ENCODE measurements around the gene ZDHHC11. TPM values are rescaled to one million over a fixed set of nuclear protein-coding genes. Genes with fewer than 3 reads are reported as not detected.
"Not testable (repeated sequence)": the region's sequence is repeated elsewhere in the genome, so short reads cannot be mapped to it uniquely, and the experiment has no call there.

ZDHHC11 gene
- total RNA-seq, 2 experiments from 2014 or later: 10.7 to 32.0 TPM

DNA sequence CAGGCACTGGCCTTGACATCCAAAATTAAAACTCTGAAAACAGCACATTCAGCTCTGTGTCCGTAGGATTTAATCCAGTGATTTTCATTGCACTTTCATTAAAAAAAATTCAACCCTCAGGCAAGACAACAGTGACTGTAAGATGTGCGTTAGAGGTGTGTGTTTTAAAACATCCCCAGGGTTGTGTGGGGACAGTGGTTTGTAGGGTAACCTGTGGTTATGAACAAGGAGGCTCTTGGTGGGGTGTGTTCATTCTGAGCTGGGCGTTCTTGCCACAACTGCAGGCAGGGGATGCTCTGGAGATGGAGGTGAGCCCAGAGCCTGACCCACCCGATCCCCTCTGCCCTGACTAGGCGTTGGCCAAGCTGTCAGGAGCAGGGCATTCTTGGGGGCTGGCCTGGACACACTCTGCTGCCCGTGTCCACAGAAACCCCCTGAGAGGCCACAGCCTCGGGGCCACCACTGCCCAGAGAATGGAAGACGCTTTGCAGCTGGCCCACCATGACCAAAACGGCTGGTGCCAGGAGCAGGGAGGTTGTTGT lies 103.4 kb downstream of the ZDHHC11 start:
- CTCF ChIA-PET (ENCODE audit: unreplicated experiment); H3K4me1 ChIP-seq (ENCODE audit: insufficient read depth, low read length, poor library complexity, severe bottlenecking); H3K36me3 ChIP-seq (ENCODE audit: insufficient read depth, low read length); H3K27ac ChIP-seq (ENCODE audit: low read depth, low read length, poor library complexity, severe bottlenecking); H3K9me3 ChIP-seq (ENCODE audit: low read length); H3K9me2 ChIP-seq (ENCODE audit: insufficient read depth, low read length); H3K79me2 ChIP-seq (ENCODE audit: insufficient read depth, low read depth, low read length); intact Hi-C loops (cut with micrococcal nuclease; ENCODE audit: unreplicated experiment); H3K4me3 ChIP-seq (ENCODE audit: low read depth, low read length, poor library complexity, severe bottlenecking); BruUV-seq (replicated peaks); DNase-seq (ENCODE audit: low spot score); POLR2A ChIA-PET; H3K4me2 ChIP-seq (ENCODE audit: low read length); H4K20me1 ChIP-seq (ENCODE audit: insufficient read depth, low read length); H2AFZ ChIP-seq (ENCODE audit: low read length): not testable (repeated sequence)

DNA sequence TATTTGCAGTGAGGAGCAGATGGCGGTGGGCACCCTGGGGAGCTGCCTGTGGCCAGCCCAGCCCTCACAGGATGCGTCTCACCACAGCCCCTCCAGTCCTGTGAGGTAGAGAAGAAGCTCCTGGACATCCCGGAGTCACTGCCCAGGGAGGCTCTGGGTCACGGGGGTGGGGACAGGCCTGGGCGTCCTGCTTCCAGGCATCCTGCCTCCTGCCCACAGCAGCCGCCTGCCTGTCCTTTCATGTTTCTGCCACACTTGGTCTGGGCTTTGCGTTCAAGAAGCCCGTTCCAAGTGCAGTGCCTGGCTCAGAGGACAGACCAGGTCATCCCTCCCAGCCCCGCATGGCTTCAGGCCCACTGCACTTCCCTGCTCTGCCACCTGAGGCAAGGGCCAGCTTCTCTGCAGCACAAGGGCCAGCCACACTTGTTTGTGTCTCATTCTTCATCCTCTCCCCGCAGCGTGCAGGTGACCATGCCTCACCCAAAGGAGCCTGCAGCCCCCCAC lies 104.5 kb downstream of the ZDHHC11 start:
- Histone ChIP-seq H3K9me3 (ENCODE audit: low read length) (no peaks in the 10 kb centered on the region), H3K4me1 (ENCODE audit: insufficient read depth, low read length, poor library complexity, severe bottlenecking) (no peaks in the 10 kb centered on the region), H3K27ac (ENCODE audit: low read depth, low read length, poor library complexity, severe bottlenecking) (no peak overlapping the region), H4K20me1 (ENCODE audit: insufficient read depth, low read length) (no peaks in the 10 kb centered on the region), H3K36me3 (ENCODE audit: insufficient read depth, low read length) (no peaks in the 10 kb centered on the region), H3K4me2 (ENCODE audit: low read length) (no peak overlapping the region), H2AFZ (ENCODE audit: low read length) (no peak overlapping the region), H3K79me2 (ENCODE audit: insufficient read depth, low read depth, low read length) (no peaks in the 10 kb centered on the region), H3K4me3 (ENCODE audit: low read depth, low read length, poor library complexity, severe bottlenecking) (no peak overlapping the region), H3K9me2 (ENCODE audit: insufficient read depth, low read length) (no peaks in the 10 kb centered on the region)
- no TSS peak for BruUV-seq (replicated peaks)
- intact Hi-C loops (cut with micrococcal nuclease; ENCODE audit: unreplicated experiment): no loop called here
- ChIA-PET POLR2A (no interaction called here), CTCF (ENCODE audit: unreplicated experiment) (no interaction called here)
- TF ChIP-seq CTCF (conservative IDR thresholded peaks at IDR 0.05; ENCODE audit: low read length) (no peak), EZH2phosphoT487 (IDR thresholded peaks at IDR 0.05; ENCODE audit: borderline replicate concordance, low read depth, low read length) (no peak)
- no peak for DNase-seq (ENCODE audit: low spot score)

Other genes with a start within 250 kb of the ZDHHC11 start
- 26.9 and 27.2 TPM in 2 replicates for gene CEP72, start 238.6 kb downstream of the ZDHHC11 start, total RNA-seq (2014; rRNA removed; shearing (Covaris generic))
- 41.1 and 42.7 TPM in 2 replicates for gene CEP72, start 238.6 kb downstream of the ZDHHC11 start, total RNA-seq (2022)
- gene TPPP, start 157.6 kb downstream of the ZDHHC11 start, total RNA-seq (2014; rRNA removed; shearing (Covaris generic)): not detected in 2 replicates
- not detected in 2 replicates for gene TPPP, start 157.6 kb downstream of the ZDHHC11 start, total RNA-seq (2022)
- not detected in 2 replicates for gene ZDHHC11B, start 66.3 kb downstream of the ZDHHC11 start, total RNA-seq (2014; rRNA removed; shearing (Covaris generic))
- gene ZDHHC11B, start 66.3 kb downstream of the ZDHHC11 start, total RNA-seq (2022): 0.26 and 0.29 TPM in 2 replicates
- 46.7 and 53.9 TPM in 2 replicates for gene BRD9, start 41.8 kb upstream of the ZDHHC11 start, total RNA-seq (2014; rRNA removed; shearing (Covaris generic))
- gene BRD9, start 41.8 kb upstream of the ZDHHC11 start, total RNA-seq (2022): 78.4 and 78.7 TPM in 2 replicates
- gene TRIP13, start 41.9 kb upstream of the ZDHHC11 start, total RNA-seq (2014; rRNA removed; shearing (Covaris generic)): 51.9 and 59.4 TPM in 2 replicates
- gene TRIP13, start 41.9 kb upstream of the ZDHHC11 start, total RNA-seq (2022): 46.6 and 47.6 TPM in 2 replicates
- gene NKD2, start 157.8 kb upstream of the ZDHHC11 start, total RNA-seq (2014; rRNA removed; shearing (Covaris generic)): 0.38 TPM in 1 of 2 replicates, not detected in the other
- gene NKD2, start 157.8 kb upstream of the ZDHHC11 start, total RNA-seq (2022): 0.22 and 0.38 TPM in 2 replicates